GM12878 (cell line): ENCODE data around the gene SHB. TPM values are rescaled to one million over a fixed set of nuclear protein-coding genes. Genes with fewer than 3 reads are reported as not detected.

Experiments used
- ATAC-seq: fragments of 200-7000 bp; cut with Tn5 transposase; 3 replicates; pipeline ENCODE4 v1.9.1; 2020; ENCODE audit warnings: mild to moderate bottlenecking, moderate library complexity
- BruUV-seq: library from RNA; stranded (reverse); fragments of 400-500 nt; replicated peaks from 2 replicates; lab custom pipeline; 2021; lab: Mats Ljungman, UMichigan
- CTCF ChIA-PET: fragments of 300-600 bp; sonication (Branson Sonifier 250); formaldehyde crosslinking; extraction: SDS; loops from one replicate; lab custom pipeline; 2021; ENCODE audit warnings: inconsistent platforms; lab: Yijun Ruan, JAX
- POLR2A ChIA-PET: fragments of 350-600 bp; formaldehyde crosslinking; extraction: SDS; loops from one replicate; lab custom pipeline; 2021; ENCODE audit warnings: inconsistent platforms; lab: Charles Lee
- RAD21 ChIA-PET: fragments of 300-600 bp; sonication (Branson Sonifier 250); formaldehyde crosslinking; loops from one replicate; lab custom pipeline; 2023; ENCODE audit warnings: antibody characterized with exemption; ENCODE audit not compliant: unreplicated experiment; lab: Charles Lee
- SMC1A ChIA-PET: fragments of 300-600 bp; sonication (Branson Sonifier 250); formaldehyde crosslinking; loops from one replicate; lab custom pipeline; 2023; ENCODE audit not compliant: unreplicated experiment, uncharacterized antibody; lab: Charles Lee
- DNase-seq: peaks from one replicate; pipeline ENCODE4 v3.0.0-alpha.2; 2011; ENCODE audit warnings: low read depth, low spot score
- FAIRE-seq: peaks from 3 replicates; lab custom pipeline; 2011; peaks lifted over from hg19 to GRCh38; lab: Jason Lieb, UNC
- H2AFZ ChIP-seq: 2 replicates; pipeline ENCODE4 v1.6.0; 2011; ENCODE audit warnings: low read depth, low read length, control low read depth; ENCODE audit not compliant: control insufficient read depth
- H3K27ac ChIP-seq: 2 replicates; pipeline ENCODE4 v1.5.1; 2011; ENCODE audit warnings: control low read depth; ENCODE audit not compliant: control insufficient read depth, insufficient read depth
- H3K27me3 ChIP-seq, 2 experiments: replicated peaks in 1 of 2; 2 replicates each; pipeline versions ENCODE4 v1.6.0 to v1.6.1; 2011; ENCODE audit warnings: low read length in 1 of 2; ENCODE audit not compliant: control insufficient read depth in 2 of 2, insufficient read depth in 2 of 2
- H3K36me3 ChIP-seq, 2 experiments: 2 replicates each; pipeline ENCODE4 v1.5.1; 2011; ENCODE audit warnings: low read length in 1 of 2; ENCODE audit not compliant: control insufficient read depth in 2 of 2, insufficient read depth in 2 of 2
- H3K4me1 ChIP-seq: 2 replicates; pipeline ENCODE4 v1.6.1; 2011; ENCODE audit warnings: mild to moderate bottlenecking, low read length, moderate library complexity, mixed read lengths; ENCODE audit not compliant: control insufficient read depth, insufficient read depth
- H3K4me2 ChIP-seq: 2 replicates; pipeline ENCODE4 v1.6.0; 2011; ENCODE audit warnings: control low read depth; ENCODE audit not compliant: control insufficient read depth, insufficient read depth
- H3K4me3 ChIP-seq: fragments of 200-600 bp; sonication (generic); 2 replicates; pipeline ENCODE4 v1.5.1; 2016
- H3K79me2 ChIP-seq: 2 replicates; pipeline ENCODE4 v1.6.0; 2011; ENCODE audit warnings: low read length; ENCODE audit not compliant: control insufficient read depth, insufficient read depth
- H3K9ac ChIP-seq: 2 replicates; pipeline ENCODE4 v1.8.0; 2011; ENCODE audit warnings: low read length, control low read depth, mixed read lengths; ENCODE audit not compliant: control insufficient read depth, insufficient read depth
- H3K9me3 ChIP-seq: replicated peaks from 3 replicates; pipeline ENCODE4 v1.5.1; 2011; ENCODE audit warnings: mild to moderate bottlenecking, low read length; ENCODE audit not compliant: control insufficient read depth, insufficient read depth
- H4K20me1 ChIP-seq: 2 replicates; pipeline ENCODE4 v1.6.0; 2011; ENCODE audit not compliant: control insufficient read depth, insufficient read depth
- ASH2L ChIP-seq: fragments of 300-600, 200-600 bp; sonication (generic); IDR thresholded peaks from 2 replicates; pipeline ENCODE4 v1.6.1; 2017; ENCODE audit warnings: low read depth, mild to moderate bottlenecking, borderline replicate concordance
- BACH1 ChIP-seq: fragments of 450-650 bp; IDR thresholded peaks from 2 replicates; pipeline ENCODE4 v1.6.1; 2017; ENCODE audit warnings: mild to moderate bottlenecking, borderline replicate concordance
- HCFC1 ChIP-seq: fragments of 150-350 bp; IDR thresholded peaks from 2 replicates; pipeline ENCODE4 v1.6.1; 2014; ENCODE audit warnings: low read length
- HDAC6 ChIP-seq: fragments of 200-600 bp; sonication (generic); IDR thresholded peaks from one replicate; pipeline ENCODE4 v1.8.0; 2017; ENCODE audit warnings: antibody characterized with exemption; ENCODE audit not compliant: unreplicated experiment
- RB1 ChIP-seq: fragments of 450-650 bp; formaldehyde crosslinking; IDR thresholded peaks from 2 replicates; pipeline ENCODE4 v1.6.1; 2017; ENCODE audit warnings: mild to moderate bottlenecking, borderline replicate concordance
- SMARCA5 ChIP-seq: fragments of 450-650 bp; IDR thresholded peaks from 2 replicates; pipeline ENCODE4 v1.6.1; 2017; ENCODE audit warnings: mild to moderate bottlenecking
- WGBS: methylation state at CpG from one replicate; pipeline ENCODE4 v1.1.6; 2016; ENCODE audit warnings: low lambda C conversion rate; ENCODE audit not compliant: insufficient replicate concordance, insufficient coverage; ENCODE audit errors: missing lambda C conversion rate; 5-methylcytosine and 5-hydroxymethylcytosine counted together
- in situ Hi-C: fragments of 300-500 bp; cut with MboI; formaldehyde crosslinking; loops from 9 replicates; pipeline ENCODE4 v1.14.3; 2018; ENCODE audit warnings: mixed read lengths
- intact Hi-C: fragments of 100-400 bp; cut with micrococcal nuclease; formaldehyde crosslinking; loops from one replicate; pipeline ENCODE4 v1.14.2; 2022; ENCODE audit not compliant: unreplicated experiment
- polyA plus RNA-seq, 11 experiments: library from polyadenylated mRNA; depleted of rRNA in 4 of 11; unstranded in 6 of 11; stranded (reverse) in 5 of 11; fragments of >200 nt; fragmentation: Nextera tagmentation in 4 of 11; fragmentation: Illumina TruSeq in 1 of 11; extraction: Ambion mirVana in 4 of 11; extraction: Trizol in 1 of 11; gene quantifications; 1 replicate in 1 of 11; 2 replicates in 10 of 11; pipeline versions ENCODE4 v1.2.1 to v1.2.3, GENCODE V29; 2011 to 2016; ENCODE audit warnings: inconsistent platforms in 2 of 11, missing spikeins in 2 of 11, low read depth in 1 of 11
- total RNA-seq, 4 experiments: library from RNA; depleted of rRNA in 3 of 4; stranded (reverse); fragments of >200 nt in 3 of 4; fragmentation: Illumina TruSeq in 1 of 4; extraction: Trizol in 1 of 4; gene quantifications; 2 replicates each; pipeline versions ENCODE4 v1.2.1 to v1.2.3, GENCODE V29; 2013 to 2021
- TF ChIP-seq, protein P1 (sequence below): fragments of 450-650 bp; IDR thresholded peaks from 2 replicates; pipeline ENCODE4 v1.6.1; 2016; ENCODE audit warnings: mild to moderate bottlenecking

SHB gene
- total and polyA plus RNA-seq, 10 of the 15 experiments (the other 5 are each of a cell fraction or from before 2014, with no cell fraction given), result 0.29 to 6.2 (median 1.3) TPM

DNA sequence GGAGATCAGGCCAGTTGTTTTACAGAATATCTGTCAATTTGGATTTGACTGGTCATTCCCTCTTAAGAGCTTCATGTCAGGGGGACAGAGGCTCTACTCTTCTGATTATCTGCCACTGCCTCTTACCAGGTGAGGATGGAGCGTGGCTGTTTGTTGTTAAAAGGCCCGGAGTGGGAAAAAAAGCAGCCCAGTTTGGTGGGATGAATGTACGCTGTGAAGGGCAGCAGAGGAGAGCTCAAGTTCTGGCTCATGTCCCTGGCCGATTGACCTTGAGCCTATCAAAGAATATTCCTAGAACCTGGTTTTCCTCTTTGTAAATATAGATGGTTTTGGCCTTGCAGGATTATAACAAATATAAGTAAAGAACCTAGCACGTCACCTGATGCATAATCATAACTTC, 16.3 kb upstream of the SHB start:
- Histone ChIP-seq H3K4me2 (no peak overlapping the region), H3K4me3 (no peak overlapping the region), H3K9me3 (no peaks in the 10 kb centered on the region), H3K9ac (no peak overlapping the region), H3K4me1 (peaks cover 19% of the 10 kb centered on the region), H3K79me2 (no peaks in the 10 kb centered on the region), H4K20me1 (no peaks in the 10 kb centered on the region), H2AFZ (no peak overlapping the region), H3K27ac (no peak overlapping the region), H3K27me3 (no peaks in the 10 kb centered on the region), H3K36me3 (no peaks in the 10 kb centered on the region)
- TF ChIP-seq RB1 (no peak), BACH1 (no peak), HCFC1 (no peak), ASH2L (no peak)
- TF ChIP-seq, protein P1, sequence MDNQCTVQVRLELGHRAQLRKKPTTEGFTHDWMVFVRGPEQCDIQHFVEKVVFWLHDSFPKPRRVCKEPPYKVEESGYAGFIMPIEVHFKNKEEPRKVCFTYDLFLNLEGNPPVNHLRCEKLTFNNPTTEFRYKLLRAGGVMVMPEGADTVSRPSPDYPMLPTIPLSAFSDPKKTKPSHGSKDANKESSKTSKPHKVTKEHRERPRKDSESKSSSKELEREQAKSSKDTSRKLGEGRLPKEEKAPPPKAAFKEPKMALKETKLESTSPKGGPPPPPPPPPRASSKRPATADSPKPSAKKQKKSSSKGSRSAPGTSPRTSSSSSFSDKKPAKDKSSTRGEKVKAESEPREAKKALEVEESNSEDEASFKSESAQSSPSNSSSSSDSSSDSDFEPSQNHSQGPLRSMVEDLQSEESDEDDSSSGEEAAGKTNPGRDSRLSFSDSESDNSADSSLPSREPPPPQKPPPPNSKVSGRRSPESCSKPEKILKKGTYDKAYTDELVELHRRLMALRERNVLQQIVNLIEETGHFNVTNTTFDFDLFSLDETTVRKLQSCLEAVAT, result no peak
- ATAC-seq, result no peak
- POLR2A ChIA-PET, result no interaction called here
- no TSS peak for BruUV-seq
- in situ Hi-C loops (no loop called here), intact Hi-C loops (loop anchor here (5.0 kb wide), 2 partner anchors 177 to 232 kb away; no protein-coding TSS in a partner anchor)
- CTCF ChIA-PET, result interaction anchor here (6.0 to 13.3 kb wide), 3 partner anchors 23 to 178 kb away, joined by 68 to 243 read pairs (median 148); no protein-coding TSS in a partner anchor
- RAD21 ChIA-PET, result interaction anchor here (1.2 to 4.5 kb wide), 4 partner anchors 76 to 278 kb away, joined by 5 to 44 read pairs (median 6); no protein-coding TSS in a partner anchor
- 13% methylated on average over 5 of the region's 5 CpGs for WGBS
- FAIRE-seq, result no peak
- SMC1A ChIA-PET, result interaction anchor here (0.7 to 14.3 kb wide), 6 partner anchors 20 to 178 kb away, joined by 3 to 359 read pairs (median 4); no protein-coding TSS in a partner anchor
- DNase-seq, result no peak

DNA sequence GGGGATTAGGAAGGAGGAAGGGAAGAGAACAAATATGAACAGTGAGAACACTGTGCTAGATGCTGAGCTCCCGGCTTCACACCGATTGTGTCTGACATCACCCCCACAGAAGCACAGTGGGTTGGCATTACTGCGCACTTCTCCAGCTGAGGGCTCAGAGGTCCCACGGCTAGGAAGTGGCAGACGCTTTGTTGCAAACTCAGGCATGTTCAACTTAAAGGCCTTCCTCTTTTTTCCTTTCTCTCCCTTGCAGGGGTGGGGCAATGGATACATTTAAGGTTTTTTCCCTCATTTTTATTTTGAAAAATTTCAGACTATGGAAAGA, 15.5 kb upstream of the SHB start:
- RAD21 ChIA-PET, result interaction anchor here (1.0 to 1.5 kb wide), 4 partner anchors 14 to 279 kb away, joined by 3 to 6 read pairs (median 5); no protein-coding TSS in a partner anchor
- H2AFZ ChIP-seq, result no peak overlapping the region
- ATAC-seq (no peak), DNase-seq (no peak), FAIRE-seq (no peak)
- no peaks in the 10 kb centered on the region for H4K20me1 ChIP-seq
- H3K9ac ChIP-seq, result no peak overlapping the region
- in situ Hi-C loops, result no loop called here
- BruUV-seq, result no TSS peak
- TF ChIP-seq SMARCA5, result no peak
- no peak for TF ChIP-seq HDAC6
- no peak overlapping the region for H3K4me2 ChIP-seq
- SMC1A ChIA-PET, result interaction anchor here (0.7 to 14.3 kb wide), 7 partner anchors 9 to 603 kb away, joined by 3 to 359 read pairs (median 5); no protein-coding TSS in a partner anchor
- POLR2A ChIA-PET, result interaction anchor here (0.7 kb wide), 1 partner anchor 355 kb away, joined by 3 read pairs; no protein-coding TSS in a partner anchor
- intact Hi-C loops, result no loop called here
- no peaks in the 10 kb centered on the region for H3K79me2 ChIP-seq
- no peak overlapping the region for H3K4me3 ChIP-seq
- 22% methylated on average over 5 of the region's 5 CpGs for WGBS
- peaks cover 11% of the 10 kb centered on the region for H3K4me1 ChIP-seq
- CTCF ChIA-PET, result interaction anchor here (0.7 to 13.3 kb wide), 6 partner anchors 24 to 178 kb away, joined by 3 to 243 read pairs (median 38); no protein-coding TSS in a partner anchor
- no peaks in the 10 kb centered on the region for H3K36me3 ChIP-seq
- no peaks in the 10 kb centered on the region for H3K9me3 ChIP-seq
- no peaks in the 10 kb centered on the region for H3K27me3 ChIP-seq
- no peak overlapping the region for H3K27ac ChIP-seq
